ENCODE results near the gene SIPA1L3. TPM values are rescaled to one million over a fixed set of nuclear protein-coding genes. Genes with fewer than 3 reads are reported as not detected.

The SIPA1L3 gene
- total and polyA plus RNA-seq, 10 of the 15 experiments (the other 5 are each of a cell fraction or from before 2014, with no cell fraction given), result 0.24 to 66.2 (median 19.1) TPM

DNA sequence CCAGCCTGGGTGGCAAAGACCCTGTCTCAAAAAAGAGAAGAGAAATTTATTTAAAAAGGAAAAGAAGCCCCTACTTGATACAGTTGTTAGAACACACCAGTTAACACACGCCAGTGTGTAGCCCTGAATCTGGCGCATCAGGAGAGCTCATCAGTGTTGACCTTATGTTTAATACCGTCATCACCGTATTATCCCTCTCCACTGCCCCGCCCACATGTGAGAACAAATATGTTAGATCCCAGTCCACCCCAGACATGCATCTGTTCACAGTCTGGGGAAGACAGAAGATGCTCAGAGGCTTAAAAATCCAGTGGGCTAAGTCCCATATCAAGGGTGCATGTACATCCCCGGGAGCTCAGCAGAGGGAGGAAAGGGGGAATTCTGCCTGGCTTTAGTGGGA is 161.8 kb downstream of the SIPA1L3 start:
- SMC1A ChIA-PET (ENCODE audit: uncharacterized antibody, unreplicated experiment), result interaction anchor here (1.1 kb wide), 1 partner anchor 10 kb away, joined by 3 read pairs; no protein-coding TSS in a partner anchor
- Histone ChIP-seq H3K4me1 (ENCODE audit: control insufficient read depth, insufficient read depth, low read length) (no peaks in the 10 kb centered on the region), H3K9ac (ENCODE audit: control insufficient read depth, insufficient read depth, low read length) (no peak overlapping the region), H2AFZ (ENCODE audit: control insufficient read depth, low read depth, low read length) (no peak overlapping the region), H3K9me3 (replicated peaks; ENCODE audit: control insufficient read depth, insufficient read depth, low read length) (no peaks in the 10 kb centered on the region; the same call in 2 of the 3 replicates), H3K79me2 (ENCODE audit: control insufficient read depth, insufficient read depth, low read length) (no peaks in the 10 kb centered on the region), H3K4me2 (ENCODE audit: control insufficient read depth, insufficient read depth) (no peak overlapping the region), H3K27ac (ENCODE audit: control insufficient read depth, insufficient read depth) (no peak overlapping the region), H4K20me1 (ENCODE audit: control insufficient read depth, insufficient read depth) (no peaks in the 10 kb centered on the region; the same call in 1 of the 2 replicates), H3K27me3 (replicated peaks in 1 of 2; ENCODE audit: control insufficient read depth in 2 of 2, insufficient read depth in 2 of 2, low read length in 1 of 2) (no peaks in the 10 kb centered on the region), H3K36me3 (ENCODE audit: control insufficient read depth in 2 of 2, insufficient read depth in 2 of 2, low read length in 1 of 2) (peaks cover 7 to 11% of the 10 kb centered on the region in 2 experiments), H3K4me3 (no peak overlapping the region)
- DNase-seq (ENCODE audit: low read depth, low spot score) (no peak), FAIRE-seq (no peak), ATAC-seq (no peak)
- intact Hi-C loops (cut with micrococcal nuclease; ENCODE audit: unreplicated experiment) (no loop called here), in situ Hi-C loops (cut with MboI) (no loop called here)
- TF ChIP-seq HDAC2 (IDR thresholded peaks at IDR 0.05) (no peak), TCF3 (IDR thresholded peaks at IDR 0.05; ENCODE audit: borderline replicate concordance, insufficient read depth, low read depth, low read length) (no peak), PAX5 (IDR thresholded peaks at IDR 0.05; ENCODE audit: borderline replicate concordance, low read depth, low read length) (no peak), ZNF384 (IDR thresholded peaks at IDR 0.05; ENCODE audit: borderline replicate concordance, low read depth, low read length) (no peak), SRF (IDR thresholded peaks at IDR 0.05; ENCODE audit: low read depth in 2 of 2, low read length in 2 of 2) (no peak), NR2F1 (conservative IDR thresholded peaks at IDR 0.05) (no peak), BACH1 (IDR thresholded peaks at IDR 0.05; ENCODE audit: borderline replicate concordance) (no peak), ETV6 (conservative IDR thresholded peaks at IDR 0.05 in 1 of 2, IDR thresholded peaks at IDR 0.05 in 1 of 2; ENCODE audit: borderline replicate concordance in 1 of 2, low read depth in 1 of 2) (no peak), KLF5 (IDR thresholded peaks at IDR 0.05; ENCODE audit: partially characterized antibody) (no peak)
- TF ChIP-seq, protein P1, sequence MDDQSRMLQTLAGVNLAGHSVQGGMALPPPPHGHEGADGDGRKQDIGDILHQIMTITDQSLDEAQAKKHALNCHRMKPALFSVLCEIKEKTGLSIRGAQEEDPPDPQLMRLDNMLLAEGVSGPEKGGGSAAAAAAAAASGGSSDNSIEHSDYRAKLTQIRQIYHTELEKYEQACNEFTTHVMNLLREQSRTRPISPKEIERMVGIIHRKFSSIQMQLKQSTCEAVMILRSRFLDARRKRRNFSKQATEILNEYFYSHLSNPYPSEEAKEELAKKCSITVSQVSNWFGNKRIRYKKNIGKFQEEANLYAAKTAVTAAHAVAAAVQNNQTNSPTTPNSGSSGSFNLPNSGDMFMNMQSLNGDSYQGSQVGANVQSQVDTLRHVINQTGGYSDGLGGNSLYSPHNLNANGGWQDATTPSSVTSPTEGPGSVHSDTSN (IDR thresholded peaks at IDR 0.05; ENCODE audit: insufficient replicate concordance, low read depth, low read length), result no peak
- TF ChIP-seq, protein P2, sequence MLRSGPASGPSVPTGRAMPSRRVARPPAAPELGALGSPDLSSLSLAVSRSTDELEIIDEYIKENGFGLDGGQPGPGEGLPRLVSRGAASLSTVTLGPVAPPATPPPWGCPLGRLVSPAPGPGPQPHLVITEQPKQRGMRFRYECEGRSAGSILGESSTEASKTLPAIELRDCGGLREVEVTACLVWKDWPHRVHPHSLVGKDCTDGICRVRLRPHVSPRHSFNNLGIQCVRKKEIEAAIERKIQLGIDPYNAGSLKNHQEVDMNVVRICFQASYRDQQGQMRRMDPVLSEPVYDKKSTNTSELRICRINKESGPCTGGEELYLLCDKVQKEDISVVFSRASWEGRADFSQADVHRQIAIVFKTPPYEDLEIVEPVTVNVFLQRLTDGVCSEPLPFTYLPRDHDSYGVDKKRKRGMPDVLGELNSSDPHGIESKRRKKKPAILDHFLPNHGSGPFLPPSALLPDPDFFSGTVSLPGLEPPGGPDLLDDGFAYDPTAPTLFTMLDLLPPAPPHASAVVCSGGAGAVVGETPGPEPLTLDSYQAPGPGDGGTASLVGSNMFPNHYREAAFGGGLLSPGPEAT (IDR thresholded peaks at IDR 0.05; ENCODE audit: low read depth), result no peak
- TF ChIP-seq, protein P3, sequence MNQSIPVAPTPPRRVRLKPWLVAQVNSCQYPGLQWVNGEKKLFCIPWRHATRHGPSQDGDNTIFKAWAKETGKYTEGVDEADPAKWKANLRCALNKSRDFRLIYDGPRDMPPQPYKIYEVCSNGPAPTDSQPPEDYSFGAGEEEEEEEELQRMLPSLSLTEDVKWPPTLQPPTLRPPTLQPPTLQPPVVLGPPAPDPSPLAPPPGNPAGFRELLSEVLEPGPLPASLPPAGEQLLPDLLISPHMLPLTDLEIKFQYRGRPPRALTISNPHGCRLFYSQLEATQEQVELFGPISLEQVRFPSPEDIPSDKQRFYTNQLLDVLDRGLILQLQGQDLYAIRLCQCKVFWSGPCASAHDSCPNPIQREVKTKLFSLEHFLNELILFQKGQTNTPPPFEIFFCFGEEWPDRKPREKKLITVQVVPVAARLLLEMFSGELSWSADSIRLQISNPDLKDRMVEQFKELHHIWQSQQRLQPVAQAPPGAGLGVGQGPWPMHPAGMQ (IDR thresholded peaks at IDR 0.05; ENCODE audit: borderline replicate concordance), result no peak
- TF ChIP-seq, protein P4, sequence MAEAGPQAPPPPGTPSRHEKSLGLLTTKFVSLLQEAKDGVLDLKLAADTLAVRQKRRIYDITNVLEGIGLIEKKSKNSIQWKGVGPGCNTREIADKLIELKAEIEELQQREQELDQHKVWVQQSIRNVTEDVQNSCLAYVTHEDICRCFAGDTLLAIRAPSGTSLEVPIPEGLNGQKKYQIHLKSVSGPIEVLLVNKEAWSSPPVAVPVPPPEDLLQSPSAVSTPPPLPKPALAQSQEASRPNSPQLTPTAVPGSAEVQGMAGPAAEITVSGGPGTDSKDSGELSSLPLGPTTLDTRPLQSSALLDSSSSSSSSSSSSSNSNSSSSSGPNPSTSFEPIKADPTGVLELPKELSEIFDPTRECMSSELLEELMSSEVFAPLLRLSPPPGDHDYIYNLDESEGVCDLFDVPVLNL (IDR thresholded peaks at IDR 0.05; ENCODE audit: low read depth, low read length), result no peak
- TF ChIP-seq, protein P5, sequence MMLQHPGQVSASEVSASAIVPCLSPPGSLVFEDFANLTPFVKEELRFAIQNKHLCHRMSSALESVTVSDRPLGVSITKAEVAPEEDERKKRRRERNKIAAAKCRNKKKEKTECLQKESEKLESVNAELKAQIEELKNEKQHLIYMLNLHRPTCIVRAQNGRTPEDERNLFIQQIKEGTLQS (IDR thresholded peaks at IDR 0.05; ENCODE audit: borderline replicate concordance, extremely low read depth, low read depth, low read length), result no peak
- TF ChIP-seq, protein P6, sequence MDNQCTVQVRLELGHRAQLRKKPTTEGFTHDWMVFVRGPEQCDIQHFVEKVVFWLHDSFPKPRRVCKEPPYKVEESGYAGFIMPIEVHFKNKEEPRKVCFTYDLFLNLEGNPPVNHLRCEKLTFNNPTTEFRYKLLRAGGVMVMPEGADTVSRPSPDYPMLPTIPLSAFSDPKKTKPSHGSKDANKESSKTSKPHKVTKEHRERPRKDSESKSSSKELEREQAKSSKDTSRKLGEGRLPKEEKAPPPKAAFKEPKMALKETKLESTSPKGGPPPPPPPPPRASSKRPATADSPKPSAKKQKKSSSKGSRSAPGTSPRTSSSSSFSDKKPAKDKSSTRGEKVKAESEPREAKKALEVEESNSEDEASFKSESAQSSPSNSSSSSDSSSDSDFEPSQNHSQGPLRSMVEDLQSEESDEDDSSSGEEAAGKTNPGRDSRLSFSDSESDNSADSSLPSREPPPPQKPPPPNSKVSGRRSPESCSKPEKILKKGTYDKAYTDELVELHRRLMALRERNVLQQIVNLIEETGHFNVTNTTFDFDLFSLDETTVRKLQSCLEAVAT (IDR thresholded peaks at IDR 0.05), result no peak
- no TSS peak for BruUV-seq (replicated peaks)
- RAD21 ChIA-PET (ENCODE audit: unreplicated experiment), result no interaction called here
- CTCF ChIA-PET, result interaction anchor here (1.7 kb wide), 1 partner anchor 167 kb away, joined by 3 read pairs; no protein-coding TSS in a partner anchor
- WGBS (ENCODE audit: insufficient coverage, insufficient replicate concordance, low lambda C conversion rate, missing lambda C conversion rate), result over 99% methylated on average over 6 of the region's 6 CpGs
- POLR2A ChIA-PET, result no interaction called here

All from GM12878 (cell line).